Activated gamma-delta T cell treated with anti-CD3 and anti-CD28 coated beads, Interleukin-2, amount 50 U/mL, for 16 hours (primary cell): ENCODE results near the gene FRRS1.

Source experiments
- DNase-seq: peaks from one replicate; pipeline ENCODE4 v3.0.0-alpha.2; 2020; ENCODE audit warnings: low read depth

Gene FRRS1

GRCh38 chr1:99728494-99729235 lies 37.8 kb downstream of the FRRS1 start:
- DNase-seq, result no peak

- DNase-seq, result no peak
Observed at GRCh38 chr1:99727575-99728185, 38.8 kb downstream of the FRRS1 start.

- no peak for DNase-seq
Observed at GRCh38 chr1:99726818-99727217, 39.6 kb downstream of the FRRS1 start.

- DNase-seq, result no peak
Observed at GRCh38 chr1:99726407-99726806, 40.0 kb downstream of the FRRS1 start.

- no peak for DNase-seq
Observed at GRCh38 chr1:99725996-99726395, 40.4 kb downstream of the FRRS1 start.

GRCh38 chr1:99723251-99723650 lies 43.2 kb downstream of the FRRS1 start:
- no peak for DNase-seq

GRCh38 chr1:99717005-99717404 lies 49.4 kb downstream of the FRRS1 start:
- no peak for DNase-seq

GRCh38 chr1:99713006-99713405 lies 53.4 kb downstream of the FRRS1 start:
- no peak for DNase-seq

- DNase-seq, result no peak
Observed at GRCh38 chr1:99710994-99711393, 55.4 kb downstream of the FRRS1 start.

GRCh38 chr1:99707535-99708142 lies 58.8 kb downstream of the FRRS1 start:
- DNase-seq, result peak; percentile 6

- no peak for DNase-seq
Observed at GRCh38 chr1:99705385-99705784, 61.0 kb downstream of the FRRS1 start.

- DNase-seq, result no peak
Observed at GRCh38 chr1:99704356-99704816, 62.0 kb downstream of the FRRS1 start.

- DNase-seq, result no peak
Observed at GRCh38 chr1:99702221-99702620, 64.2 kb downstream of the FRRS1 start.

- no peak for DNase-seq
Observed at GRCh38 chr1:99700020-99700419, 66.4 kb downstream of the FRRS1 start.

GRCh38 chr1:99697580-99697979 lies 68.9 kb downstream of the FRRS1 start:
- no peak for DNase-seq

- DNase-seq, result no peak
Observed at GRCh38 chr1:99696616-99697015, 69.8 kb downstream of the FRRS1 start.

GRCh38 chr1:99691175-99691574 lies 75.3 kb downstream of the FRRS1 start:
- no peak for DNase-seq

GRCh38 chr1:99685516-99686180 lies 80.8 kb downstream of the FRRS1 start:
- DNase-seq, result no peak

GRCh38 chr1:99682291-99682751 lies 84.1 kb downstream of the FRRS1 start:
- DNase-seq, result no peak

GRCh38 chr1:99681583-99681982 lies 84.9 kb downstream of the FRRS1 start:
- DNase-seq, result no peak

GRCh38 chr1:99680270-99680669 lies 86.2 kb downstream of the FRRS1 start:
- DNase-seq, result no peak

- DNase-seq, result no peak
Observed at GRCh38 chr1:99677416-99677815, 89.0 kb downstream of the FRRS1 start.

- DNase-seq, result no peak
Observed at GRCh38 chr1:99676876-99677275, 89.6 kb downstream of the FRRS1 start.
